HCT116 (cell line): ENCODE results near the gene CLPX. TPM values are rescaled to one million over a fixed set of nuclear protein-coding genes. Genes with fewer than 3 reads are reported as not detected.

ENCODE experiments used
- ATAC-seq: fragments of 200-7000 bp; cut with Tn5 transposase; 2 replicates; pipeline ENCODE4 v1.9.1; 2020; ENCODE audit warnings: mild to moderate bottlenecking, moderate library complexity
- BruUV-seq: library from RNA; stranded (reverse); fragments of 400-500 nt; replicated peaks from 2 replicates; lab custom pipeline; 2021; lab: Mats Ljungman, UMichigan
- CTCF ChIA-PET: fragments of 300-600 bp; sonication (Branson Sonifier 250); formaldehyde crosslinking; loops from one replicate; lab custom pipeline; 2021; ENCODE audit warnings: antibody characterized with exemption; lab: Charles Lee
- POLR2A ChIA-PET: fragments of 300-600, 350-600 bp; sonication (Branson Sonifier 250); formaldehyde crosslinking; loops from one replicate; lab custom pipeline; 2021; ENCODE audit warnings: antibody characterized with exemption; lab: Charles Lee
- RAD21 ChIA-PET, 2 experiments: fragments of 300-600 bp; sonication (Branson Sonifier 250); formaldehyde crosslinking; loops; one replicate each; lab custom pipeline; 2023; ENCODE audit warnings: low total read pairs in 2 of 2; ENCODE audit not compliant: uncharacterized antibody in 2 of 2, unreplicated experiment in 2 of 2, low non-redundant PET in 1 of 2; lab: Charles Lee
- DNase-seq: peaks from one replicate; pipeline ENCODE4 v3.0.0-alpha.2; 2010; ENCODE audit warnings: low read depth, low spot score
- H2AFZ ChIP-seq: fragments of 200-600 bp; shearing (Covaris generic), sonication (generic); 2 replicates; pipeline ENCODE4 v1.6.1; 2017; ENCODE audit warnings: low read depth, mixed run types, mixed read lengths, antibody characterized with exemption, low read length; ENCODE audit not compliant: poor library complexity, severe bottlenecking
- H3K27ac ChIP-seq: 2 replicates; pipeline ENCODE4 v1.5.1; 2012; ENCODE audit warnings: low read depth, low read length
- H3K27me3 ChIP-seq: fragments of 200-600 bp; sonication (generic); 2 replicates; pipeline ENCODE4 v1.6.1; 2016; ENCODE audit warnings: mixed run types, low read length, mixed read lengths; ENCODE audit not compliant: insufficient read depth
- H3K36me3 ChIP-seq, 2 experiments: fragments of 200-500 bp in 1 of 2; fragments of 200-600 bp in 1 of 2; sonication (Bioruptor generic) in 1 of 2; sonication (generic) in 1 of 2; 2 replicates each; pipeline versions ENCODE4 v1.5.1 to v1.6.1; 2014 to 2016; ENCODE audit warnings: low read length in 2 of 2, inconsistent platforms in 1 of 2, mixed read lengths in 1 of 2, mixed run types in 1 of 2; ENCODE audit not compliant: insufficient read depth in 2 of 2, control insufficient read depth in 1 of 2
- H3K4me1 ChIP-seq, 2 experiments: fragments of 200-600 bp in 1 of 2; sonication (generic) in 1 of 2; 2 replicates each; pipeline versions ENCODE4 v1.5.1 to v1.6.1; 2012 to 2017; ENCODE audit warnings: low read length in 2 of 2, inconsistent platforms in 1 of 2, mild to moderate bottlenecking in 1 of 2, mixed read lengths in 1 of 2, mixed run types in 1 of 2, moderate library complexity in 1 of 2; ENCODE audit not compliant: insufficient read depth in 2 of 2, control insufficient read depth in 1 of 2
- H3K4me2 ChIP-seq: fragments of 200-600 bp; sonication (generic); 2 replicates; pipeline ENCODE4 v1.6.1; 2017; ENCODE audit warnings: mixed run types, low read length, mixed read lengths
- H3K4me3 ChIP-seq, 2 experiments: fragments of 200-600 bp in 1 of 2; sonication (generic) in 1 of 2; replicated peaks in 1 of 2; 2 replicates each; pipeline ENCODE4 v1.5.1; 2011 to 2016; ENCODE audit warnings: low read length in 2 of 2, control low read depth in 1 of 2, low read depth in 1 of 2, mild to moderate bottlenecking in 1 of 2, mixed read lengths in 1 of 2, mixed run types in 1 of 2
- H3K79me2 ChIP-seq: fragments of 200-600 bp; sonication (generic); 2 replicates; pipeline ENCODE4 v1.6.1; 2017; ENCODE audit warnings: mild to moderate bottlenecking, mixed run types, low read length, moderate library complexity, mixed read lengths; ENCODE audit not compliant: insufficient read depth
- H3K9ac ChIP-seq: fragments of 200-600 bp; sonication (generic); 2 replicates; pipeline ENCODE4 v1.6.1; 2016; ENCODE audit warnings: low read length, mixed read lengths
- H3K9me2 ChIP-seq: fragments of 200-600 bp; sonication (generic), shearing (Covaris generic); 2 replicates; pipeline ENCODE4 v1.6.1; 2017; ENCODE audit warnings: mixed run types, mild to moderate bottlenecking, moderate library complexity; ENCODE audit not compliant: insufficient read depth
- H3K9me3 ChIP-seq, 2 experiments: fragments of 200-500 bp in 1 of 2; fragments of 200-600 bp in 1 of 2; sonication (Bioruptor generic) in 1 of 2; sonication (generic) in 1 of 2; 2 replicates each; pipeline ENCODE4 v1.6.1; 2014 to 2017; ENCODE audit warnings: low read length in 2 of 2, mixed read lengths in 2 of 2, inconsistent platforms in 1 of 2, low read depth in 1 of 2, mild to moderate bottlenecking in 1 of 2, mixed run types in 1 of 2, moderate library complexity in 1 of 2; ENCODE audit not compliant: control insufficient read depth in 1 of 2, insufficient read depth in 1 of 2
- H4K20me1 ChIP-seq: fragments of 200-600 bp; sonication (generic), shearing (Covaris generic); 2 replicates; pipeline ENCODE4 v1.6.1; 2017; ENCODE audit warnings: mixed run types, mild to moderate bottlenecking, moderate library complexity; ENCODE audit not compliant: insufficient read depth
- ATF3 ChIP-seq: IDR thresholded peaks from 2 replicates; pipeline ENCODE4 v1.6.1; 2012
- EGR1 ChIP-seq: IDR thresholded peaks from 2 replicates; pipeline ENCODE4 v1.6.1; 2012; ENCODE audit warnings: low read depth
- MAX ChIP-seq: IDR thresholded peaks from 2 replicates; pipeline ENCODE4 v1.6.1; 2012
- SIN3A ChIP-seq: IDR thresholded peaks from 2 replicates; pipeline ENCODE4 v1.6.1; 2012; ENCODE audit warnings: low read depth
- ZBTB33 ChIP-seq: IDR thresholded peaks from 2 replicates; pipeline ENCODE4 v1.6.1; 2011; ENCODE audit warnings: mild to moderate bottlenecking, low read length, moderate library complexity; ENCODE audit not compliant: insufficient replicate concordance; ENCODE audit errors: extremely low read depth
- ZFX ChIP-seq: fragments of 450-650 bp; IDR thresholded peaks from 2 replicates; pipeline ENCODE4 v1.6.1; 2017
- intact Hi-C: fragments of 100-400 bp; cut with micrococcal nuclease; formaldehyde crosslinking; loops from 2 replicates; pipeline ENCODE4 v1.10.0; 2022
- total RNA-seq: library from RNA; stranded (reverse); gene quantifications from one replicate; pipeline ENCODE4 v1.2.1, GENCODE V29; 2021; ENCODE audit not compliant: unreplicated experiment

The CLPX gene
- total RNA-seq, 1 experiment from 2014 or later = 64.1 TPM

GRCh38 chr15:65215496-65215895 is 30.4 kb upstream of the CLPX start:
- H3K4me3 ChIP-seq = no peak overlapping the region
- intact Hi-C loops = no loop called here

GRCh38 chr15:65214010-65214409 is 28.9 kb upstream of the CLPX start:
- RAD21 ChIA-PET = no interaction called here
- Histone ChIP-seq H3K27ac (no peak overlapping the region), H3K9ac (no peak overlapping the region), H3K4me2 (no peak overlapping the region), H4K20me1 (no peaks in the 10 kb centered on the region), H3K4me3 (no peak overlapping the region), H3K4me1 (peaks cover 2 to 8% of the 10 kb centered on the region in 2 experiments; a peak in 1 of 4 replicates), H2AFZ (no peak overlapping the region), H3K27me3 (no peaks in the 10 kb centered on the region), H3K79me2 (no peaks in the 10 kb centered on the region), H3K9me3 (no peaks in the 10 kb centered on the region), H3K9me2 (0 out of 2 replicates have a peak, but pooled peaks cover 2% of the 10 kb centered on the region), H3K36me3 (no peaks in the 10 kb centered on the region)
- DNase-seq = no peak
- TF ChIP-seq ATF3 (no peak), EGR1 (no peak), MAX (no peak), ZBTB33 (no peak), ZFX (no peak)
- intact Hi-C loops = no loop called here
- BruUV-seq = no TSS peak
- CTCF ChIA-PET = no interaction called here
- POLR2A ChIA-PET = no interaction called here
- no peak for ATAC-seq

More at GRCh38 chr15:65215496-65215895, 30.4 kb upstream of the CLPX start:
- no TSS peak for BruUV-seq
- Histone ChIP-seq H4K20me1 (no peaks in the 10 kb centered on the region), H3K9me2 (0 out of 2 replicates have a peak, but pooled peaks cover 2% of the 10 kb centered on the region), H3K9me3 (no peaks in the 10 kb centered on the region), H3K9ac (no peak overlapping the region), H3K27me3 (no peaks in the 10 kb centered on the region), H3K4me1 (no peaks in the 10 kb centered on the region), H2AFZ (no peak overlapping the region), H3K79me2 (no peaks in the 10 kb centered on the region), H3K27ac (no peak overlapping the region), H3K4me2 (no peak overlapping the region), H3K36me3 (no peaks in the 10 kb centered on the region)
- no peak for DNase-seq
- CTCF ChIA-PET = interaction anchor here (1.6 kb wide), 1 partner anchor 56 kb away, joined by 4 read pairs; no protein-coding TSS in a partner anchor
- POLR2A ChIA-PET = interaction anchor here (0.8 kb wide), 1 partner anchor 30 kb away, joined by 8 read pairs; the partner anchor contains the start of gene CLPX
- TF ChIP-seq SIN3A = no peak
- RAD21 ChIA-PET = no interaction called here
- no peak for ATAC-seq
